DND-41 (cell line): ENCODE data around the gene HSFX1.

Experiments used
- ATAC-seq: fragments of 200-7000 bp; cut with Tn5 transposase; 3 replicates; pipeline ENCODE4 v1.9.1; 2021; ENCODE audit warnings: low read depth; ENCODE audit not compliant: insufficient read depth
- DNase-seq: peaks from one replicate; pipeline ENCODE4 v3.0.0-alpha.2; 2020
- H2AFZ ChIP-seq: 2 replicates; pipeline ENCODE4 v1.6.0; 2012; ENCODE audit warnings: low read depth, low read length
- H3K27ac ChIP-seq: 2 replicates; pipeline ENCODE4 v1.5.1; 2012; ENCODE audit warnings: low read length, inconsistent platforms
- H3K27me3 ChIP-seq: fragments of 200-600 bp; sonication (generic); 2 replicates; pipeline ENCODE4 v1.6.0; 2012; ENCODE audit warnings: low read length, mild to moderate bottlenecking, inconsistent platforms; ENCODE audit not compliant: insufficient read depth, poor library complexity
- H3K36me3 ChIP-seq: 2 replicates; pipeline ENCODE4 v1.5.1; 2012; ENCODE audit warnings: low read length, inconsistent platforms; ENCODE audit not compliant: insufficient read depth
- H3K4me1 ChIP-seq: 2 replicates; pipeline ENCODE4 v1.5.1; 2012; ENCODE audit warnings: mild to moderate bottlenecking, low read length; ENCODE audit not compliant: insufficient read depth
- H3K4me2 ChIP-seq: 2 replicates; pipeline ENCODE4 v1.6.0; 2012; ENCODE audit warnings: mild to moderate bottlenecking, moderate library complexity, low read length, inconsistent platforms; ENCODE audit not compliant: insufficient read depth
- H3K4me3 ChIP-seq, 2 experiments: fragments of 200-600 bp in 1 of 2; shearing (Covaris generic) in 1 of 2; 2 replicates each; pipeline ENCODE4 v1.5.1; 2012 to 2016; ENCODE audit warnings: inconsistent platforms in 2 of 2, low read length in 2 of 2, mild to moderate bottlenecking in 2 of 2, low read depth in 1 of 2, moderate library complexity in 1 of 2
- H3K79me2 ChIP-seq: 2 replicates; pipeline ENCODE4 v1.6.0; 2012; ENCODE audit warnings: low read length, inconsistent platforms; ENCODE audit not compliant: insufficient read depth
- H3K9ac ChIP-seq: 2 replicates; pipeline ENCODE4 v1.6.0; 2012; ENCODE audit warnings: low read depth, mild to moderate bottlenecking, inconsistent platforms, low read length, moderate library complexity
- H3K9me3 ChIP-seq: 2 replicates; pipeline ENCODE4 v1.5.1; 2012; ENCODE audit warnings: low read length, moderate library complexity, mild to moderate bottlenecking, inconsistent platforms; ENCODE audit not compliant: insufficient read depth, severe bottlenecking
- H4K20me1 ChIP-seq: 2 replicates; pipeline ENCODE4 v1.6.0; 2012; ENCODE audit warnings: low read length; ENCODE audit not compliant: insufficient read depth
- EZH2 ChIP-seq: IDR thresholded peaks from 3 replicates; pipeline ENCODE4 v1.6.1; 2012; ENCODE audit warnings: borderline replicate concordance, low read depth, mild to moderate bottlenecking, moderate library complexity, low read length, inconsistent platforms; ENCODE audit not compliant: severe bottlenecking
- TF ChIP-seq, protein P1 (sequence below): IDR thresholded peaks from 2 replicates; pipeline ENCODE4 v1.5.1; 2012; ENCODE audit warnings: borderline replicate concordance, low read length, moderate library complexity, mild to moderate bottlenecking; ENCODE audit not compliant: poor library complexity, severe bottlenecking; ENCODE audit errors: extremely low read depth

The HSFX1 gene

DNA sequence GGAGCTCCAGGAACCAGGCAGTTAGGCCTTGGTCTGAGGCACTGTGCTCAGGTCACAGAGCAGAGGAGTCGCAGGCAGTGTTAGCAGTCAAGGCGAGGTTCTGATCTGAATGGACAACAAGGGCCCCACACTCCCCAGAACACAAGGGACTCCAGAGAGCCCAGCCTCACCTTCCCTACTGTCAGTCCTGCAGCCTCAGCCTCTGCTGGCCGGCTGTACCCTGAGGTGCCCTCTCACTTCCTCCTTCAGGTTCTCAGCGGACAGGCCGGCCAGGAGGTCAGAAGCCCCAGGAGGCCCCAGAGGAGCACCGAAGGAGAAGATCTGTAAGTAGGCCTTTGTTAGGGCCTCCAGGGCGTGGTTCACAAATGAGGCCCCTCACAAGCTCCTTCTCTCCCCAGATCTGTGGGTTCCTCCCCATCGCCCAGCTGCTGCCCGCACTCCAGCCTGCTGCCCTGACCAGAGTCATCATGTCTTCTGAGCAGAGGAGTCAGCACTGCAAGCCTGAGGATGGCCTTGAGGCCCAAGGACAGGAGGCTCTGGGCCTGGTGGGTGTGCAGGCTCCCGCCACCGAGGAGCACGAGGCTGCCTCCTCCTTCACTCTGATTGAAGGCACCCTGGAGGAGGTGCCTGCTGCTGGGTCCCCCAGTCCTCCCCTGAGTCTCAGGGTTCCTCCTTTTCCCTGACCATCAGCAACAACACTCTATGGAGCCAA lies 34.0 kb downstream of the HSFX1 start:
- H3K27me3 ChIP-seq = no peaks in the 10 kb centered on the region
- H4K20me1 ChIP-seq = no peaks in the 10 kb centered on the region
- DNase-seq (no peak), ATAC-seq (no peak)
- H2AFZ ChIP-seq = no peak overlapping the region
- H3K4me3 ChIP-seq = no peak overlapping the region
- no peak overlapping the region for H3K4me2 ChIP-seq
- no peaks in the 10 kb centered on the region for H3K4me1 ChIP-seq
- no peaks in the 10 kb centered on the region for H3K36me3 ChIP-seq
- H3K27ac ChIP-seq = no peak overlapping the region
- no peak for TF ChIP-seq EZH2
- TF ChIP-seq, protein P1, sequence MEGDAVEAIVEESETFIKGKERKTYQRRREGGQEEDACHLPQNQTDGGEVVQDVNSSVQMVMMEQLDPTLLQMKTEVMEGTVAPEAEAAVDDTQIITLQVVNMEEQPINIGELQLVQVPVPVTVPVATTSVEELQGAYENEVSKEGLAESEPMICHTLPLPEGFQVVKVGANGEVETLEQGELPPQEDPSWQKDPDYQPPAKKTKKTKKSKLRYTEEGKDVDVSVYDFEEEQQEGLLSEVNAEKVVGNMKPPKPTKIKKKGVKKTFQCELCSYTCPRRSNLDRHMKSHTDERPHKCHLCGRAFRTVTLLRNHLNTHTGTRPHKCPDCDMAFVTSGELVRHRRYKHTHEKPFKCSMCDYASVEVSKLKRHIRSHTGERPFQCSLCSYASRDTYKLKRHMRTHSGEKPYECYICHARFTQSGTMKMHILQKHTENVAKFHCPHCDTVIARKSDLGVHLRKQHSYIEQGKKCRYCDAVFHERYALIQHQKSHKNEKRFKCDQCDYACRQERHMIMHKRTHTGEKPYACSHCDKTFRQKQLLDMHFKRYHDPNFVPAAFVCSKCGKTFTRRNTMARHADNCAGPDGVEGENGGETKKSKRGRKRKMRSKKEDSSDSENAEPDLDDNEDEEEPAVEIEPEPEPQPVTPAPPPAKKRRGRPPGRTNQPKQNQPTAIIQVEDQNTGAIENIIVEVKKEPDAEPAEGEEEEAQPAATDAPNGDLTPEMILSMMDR = no peak
- no peaks in the 10 kb centered on the region for H3K79me2 ChIP-seq
- no peaks in the 10 kb centered on the region for H3K9me3 ChIP-seq
- H3K9ac ChIP-seq = no peak overlapping the region

DNA sequence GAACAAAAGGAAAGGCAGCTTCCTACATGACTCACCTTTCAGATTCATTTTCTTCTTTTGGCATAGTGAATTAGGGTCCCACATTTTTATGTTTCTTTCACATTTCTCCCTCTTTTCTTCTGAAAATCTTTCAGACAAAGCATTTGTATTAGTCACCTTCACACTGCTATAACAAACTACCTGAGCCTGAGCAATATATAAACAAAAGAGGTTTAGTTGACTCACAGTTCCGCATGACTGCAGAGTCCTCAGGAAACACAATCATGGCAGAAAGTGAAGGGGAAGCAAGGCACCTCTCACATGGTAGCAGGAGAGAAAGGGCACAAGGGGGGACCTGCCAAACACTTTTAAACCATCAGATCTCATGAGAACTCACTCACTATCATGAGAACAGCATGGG lies 44.8 kb downstream of the HSFX1 start:
- Histone ChIP-seq H3K9ac (no peak overlapping the region), H3K4me1 (no peaks in the 10 kb centered on the region), H3K9me3 (no peaks in the 10 kb centered on the region), H3K27ac (no peak overlapping the region), H3K4me2 (no peak overlapping the region), H2AFZ (no peak overlapping the region), H3K4me3 (no peak overlapping the region), H4K20me1 (no peaks in the 10 kb centered on the region), H3K27me3 (peaks cover 3% of the 10 kb centered on the region), H3K79me2 (no peaks in the 10 kb centered on the region), H3K36me3 (no peaks in the 10 kb centered on the region)
- DNase-seq (no peak), ATAC-seq (no peak)
- TF ChIP-seq, protein P1 = no peak
- TF ChIP-seq EZH2 = no peak

- no peaks in the 10 kb centered on the region for H3K79me2 ChIP-seq
- DNase-seq (no peak), ATAC-seq (no peak)
- H3K4me3 ChIP-seq = no peak overlapping the region
- H4K20me1 ChIP-seq = no peaks in the 10 kb centered on the region
- no peak overlapping the region for H3K27ac ChIP-seq
- TF ChIP-seq, protein P1 = no peak
- TF ChIP-seq EZH2 = no peak
- H3K4me2 ChIP-seq = no peak overlapping the region
- H3K4me1 ChIP-seq = no peaks in the 10 kb centered on the region
- peaks cover 3% of the 10 kb centered on the region for H3K27me3 ChIP-seq
- no peak overlapping the region for H3K9ac ChIP-seq
- H3K9me3 ChIP-seq = no peaks in the 10 kb centered on the region
- no peak overlapping the region for H2AFZ ChIP-seq
- no peaks in the 10 kb centered on the region for H3K36me3 ChIP-seq
These were observed 45.5 kb downstream of the HSFX1 start for GRCh38 chrX:149819371-149819770.
